ENCODE results near the gene TRAF2. TPM values are rescaled to one million over a fixed set of nuclear protein-coding genes. Genes with fewer than 3 reads are reported as not detected.

The TRAF2 gene
- total and polyA plus RNA-seq, 2 of the 13 experiments (the other 11 are each of a cell fraction or from before 2014, with no cell fraction given) = 12.4 to 13.6 TPM

DNA sequence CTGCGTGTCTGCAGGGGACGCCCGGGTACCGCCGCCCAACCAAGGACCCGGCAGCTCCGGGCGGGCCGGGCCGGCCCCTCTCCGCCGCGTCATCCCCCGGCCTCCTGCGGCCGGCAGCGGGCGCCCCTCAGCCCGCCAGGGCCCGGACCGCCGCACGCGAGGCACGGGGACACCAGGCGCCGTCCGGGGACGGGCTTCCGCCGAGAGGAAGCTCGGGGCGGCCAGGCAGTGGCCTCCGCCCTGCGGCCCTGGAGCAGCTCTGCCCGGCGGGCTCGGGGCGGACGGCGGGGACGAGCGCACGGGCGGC lies 57.8 kb downstream of the TRAF2 start (continued):
- TF ChIP-seq, protein P1, sequence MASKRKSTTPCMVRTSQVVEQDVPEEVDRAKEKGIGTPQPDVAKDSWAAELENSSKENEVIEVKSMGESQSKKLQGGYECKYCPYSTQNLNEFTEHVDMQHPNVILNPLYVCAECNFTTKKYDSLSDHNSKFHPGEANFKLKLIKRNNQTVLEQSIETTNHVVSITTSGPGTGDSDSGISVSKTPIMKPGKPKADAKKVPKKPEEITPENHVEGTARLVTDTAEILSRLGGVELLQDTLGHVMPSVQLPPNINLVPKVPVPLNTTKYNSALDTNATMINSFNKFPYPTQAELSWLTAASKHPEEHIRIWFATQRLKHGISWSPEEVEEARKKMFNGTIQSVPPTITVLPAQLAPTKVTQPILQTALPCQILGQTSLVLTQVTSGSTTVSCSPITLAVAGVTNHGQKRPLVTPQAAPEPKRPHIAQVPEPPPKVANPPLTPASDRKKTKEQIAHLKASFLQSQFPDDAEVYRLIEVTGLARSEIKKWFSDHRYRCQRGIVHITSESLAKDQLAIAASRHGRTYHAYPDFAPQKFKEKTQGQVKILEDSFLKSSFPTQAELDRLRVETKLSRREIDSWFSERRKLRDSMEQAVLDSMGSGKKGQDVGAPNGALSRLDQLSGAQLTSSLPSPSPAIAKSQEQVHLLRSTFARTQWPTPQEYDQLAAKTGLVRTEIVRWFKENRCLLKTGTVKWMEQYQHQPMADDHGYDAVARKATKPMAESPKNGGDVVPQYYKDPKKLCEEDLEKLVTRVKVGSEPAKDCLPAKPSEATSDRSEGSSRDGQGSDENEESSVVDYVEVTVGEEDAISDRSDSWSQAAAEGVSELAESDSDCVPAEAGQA (IDR thresholded peaks at IDR 0.05; ENCODE audit: low read depth) = no peak
- TF ChIP-seq, protein P1 (CRISPR knock-in tag; IDR thresholded peaks at IDR 0.05; ENCODE audit: borderline replicate concordance) = 0 out of 2 replicates have a peak, but pooled peaks have one; percentile 46
- TF ChIP-seq CENPT (CRISPR knock-in tag; IDR thresholded peaks at IDR 0.05; ENCODE audit: low read depth) (no peak), ZNF737 (CRISPR knock-in tag; IDR thresholded peaks at IDR 0.05; ENCODE audit: borderline replicate concordance) (no peak), ZBTB7A (CRISPR knock-in tag; IDR thresholded peaks at IDR 0.05) (no peak), ZNF431 (CRISPR knock-in tag; IDR thresholded peaks at IDR 0.05; ENCODE audit: borderline replicate concordance, low read depth) (0 out of 2 replicates have a peak, but pooled peaks have one; percentile 6), PHF8 (CRISPR knock-in tag; IDR thresholded peaks at IDR 0.05) (peak; percentile 15; the same call in 1 of the 2 replicates), ZNF329 (CRISPR knock-in tag; IDR thresholded peaks at IDR 0.05; ENCODE audit: low read depth) (peak; percentile 57; the same call in 1 of the 2 replicates), IKZF4 (CRISPR knock-in tag; IDR thresholded peaks at IDR 0.05; ENCODE audit: borderline replicate concordance, low read depth, not compliant biosample characterization) (peak; percentile 13), ZNF451 (CRISPR knock-in tag; IDR thresholded peaks at IDR 0.05) (0 out of 2 replicates have a peak, but pooled peaks have one; percentile 7), ZFY (CRISPR knock-in tag; IDR thresholded peaks at IDR 0.05) (peak; percentile 87), ZBTB20 (CRISPR knock-in tag; IDR thresholded peaks at IDR 0.05; ENCODE audit: borderline replicate concordance, low read depth) (no peak), ZNF703 (CRISPR knock-in tag; IDR thresholded peaks at IDR 0.05; ENCODE audit: borderline replicate concordance) (peak; percentile 5; the same call in 1 of the 2 replicates), RBFOX2 (IDR thresholded peaks at IDR 0.05; ENCODE audit: low read depth, low read length) (peak; percentile 58), NKX3-1 (CRISPR knock-in tag; IDR thresholded peaks at IDR 0.05) (no peak), ZC3H4 (CRISPR knock-in tag; IDR thresholded peaks at IDR 0.05; ENCODE audit: borderline replicate concordance) (no peak), TMF1 (CRISPR knock-in tag; IDR thresholded peaks at IDR 0.05; ENCODE audit: low read depth) (0 out of 2 replicates have a peak, but pooled peaks have one; percentile 45), TBL1XR1 (IDR thresholded peaks at IDR 0.05; ENCODE audit: borderline replicate concordance, low read length, partially characterized antibody) (no peak), ZNF260 (CRISPR knock-in tag; IDR thresholded peaks at IDR 0.05; ENCODE audit: borderline replicate concordance, low read depth) (no peak), ZIK1 (CRISPR knock-in tag; IDR thresholded peaks at IDR 0.05; ENCODE audit: borderline replicate concordance, low read depth) (no peak)
- TF ChIP-seq, protein P2, sequence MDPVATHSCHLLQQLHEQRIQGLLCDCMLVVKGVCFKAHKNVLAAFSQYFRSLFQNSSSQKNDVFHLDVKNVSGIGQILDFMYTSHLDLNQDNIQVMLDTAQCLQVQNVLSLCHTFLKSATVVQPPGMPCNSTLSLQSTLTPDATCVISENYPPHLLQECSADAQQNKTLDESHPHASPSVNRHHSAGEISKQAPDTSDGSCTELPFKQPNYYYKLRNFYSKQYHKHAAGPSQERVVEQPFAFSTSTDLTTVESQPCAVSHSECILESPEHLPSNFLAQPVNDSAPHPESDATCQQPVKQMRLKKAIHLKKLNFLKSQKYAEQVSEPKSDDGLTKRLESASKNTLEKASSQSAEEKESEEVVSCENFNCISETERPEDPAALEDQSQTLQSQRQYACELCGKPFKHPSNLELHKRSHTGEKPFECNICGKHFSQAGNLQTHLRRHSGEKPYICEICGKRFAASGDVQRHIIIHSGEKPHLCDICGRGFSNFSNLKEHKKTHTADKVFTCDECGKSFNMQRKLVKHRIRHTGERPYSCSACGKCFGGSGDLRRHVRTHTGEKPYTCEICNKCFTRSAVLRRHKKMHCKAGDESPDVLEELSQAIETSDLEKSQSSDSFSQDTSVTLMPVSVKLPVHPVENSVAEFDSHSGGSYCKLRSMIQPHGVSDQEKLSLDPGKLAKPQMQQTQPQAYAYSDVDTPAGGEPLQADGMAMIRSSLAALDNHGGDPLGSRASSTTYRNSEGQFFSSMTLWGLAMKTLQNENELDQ (CRISPR knock-in tag; IDR thresholded peaks at IDR 0.05; ENCODE audit: borderline replicate concordance) = no peak
- TF ChIP-seq, protein P3, sequence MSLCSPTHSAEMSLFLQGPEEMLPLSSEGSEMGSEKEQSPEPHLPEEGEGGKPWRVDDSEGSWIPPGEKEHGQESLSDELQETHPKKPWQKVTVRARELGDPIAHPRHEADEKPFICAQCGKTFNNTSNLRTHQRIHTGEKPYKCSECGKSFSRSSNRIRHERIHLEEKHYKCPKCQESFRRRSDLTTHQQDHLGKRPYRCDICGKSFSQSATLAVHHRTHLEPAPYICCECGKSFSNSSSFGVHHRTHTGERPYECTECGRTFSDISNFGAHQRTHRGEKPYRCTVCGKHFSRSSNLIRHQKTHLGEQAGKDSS (CRISPR knock-in tag; IDR thresholded peaks at IDR 0.05; ENCODE audit: borderline replicate concordance, low read depth) = no peak; the same call in 1 of the 2 replicates
